Activated T-cell treated with anti-CD3 and anti-CD28 coated beads for 48 hours (primary cell): ENCODE results near the gene MRTFA.
"Not testable (repeated sequence)": the region's sequence is repeated elsewhere in the genome, so short reads cannot be mapped to it uniquely, and the experiment has no call there.

Experiments
- DNase-seq: peaks from one replicate; pipeline ENCODE4 v3.0.0-alpha.2; 2020; ENCODE audit warnings: low read depth

The MRTFA gene

DNA sequence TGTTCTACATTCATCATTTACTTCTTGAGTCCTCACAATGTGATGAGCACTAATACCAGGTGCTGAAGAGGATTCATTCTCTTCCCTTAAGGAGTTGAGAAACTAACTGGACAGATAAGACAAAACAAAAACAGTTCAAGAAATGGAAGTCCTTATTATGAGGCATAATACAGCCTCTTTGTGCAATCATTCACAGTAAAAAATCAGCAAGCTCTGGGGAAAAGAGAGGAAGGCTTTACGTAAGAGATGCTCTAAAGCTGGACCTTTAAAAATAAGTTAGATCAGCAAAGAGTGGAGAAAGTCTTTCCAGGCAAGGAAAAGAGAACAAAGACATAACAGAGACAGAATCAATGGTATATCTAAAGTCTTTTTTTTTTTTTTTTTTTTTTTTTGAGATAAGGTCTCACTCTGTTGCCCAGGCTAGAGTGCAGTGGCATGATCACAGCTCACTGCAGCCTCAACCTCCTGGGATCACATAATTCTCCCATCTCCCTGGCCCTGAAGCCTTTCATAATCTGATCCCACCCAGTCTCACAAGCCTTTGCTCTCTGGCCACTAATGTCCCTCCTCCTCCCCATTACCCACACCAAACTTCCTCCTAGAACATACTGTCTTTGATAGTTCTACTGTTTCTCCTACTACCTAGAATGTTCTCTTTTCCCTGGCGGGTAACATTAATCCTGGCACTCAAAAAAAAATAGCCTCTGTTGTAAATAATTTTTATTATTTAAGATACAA is 40.9 kb downstream of the MRTFA start:
- DNase-seq: no peak

DNA sequence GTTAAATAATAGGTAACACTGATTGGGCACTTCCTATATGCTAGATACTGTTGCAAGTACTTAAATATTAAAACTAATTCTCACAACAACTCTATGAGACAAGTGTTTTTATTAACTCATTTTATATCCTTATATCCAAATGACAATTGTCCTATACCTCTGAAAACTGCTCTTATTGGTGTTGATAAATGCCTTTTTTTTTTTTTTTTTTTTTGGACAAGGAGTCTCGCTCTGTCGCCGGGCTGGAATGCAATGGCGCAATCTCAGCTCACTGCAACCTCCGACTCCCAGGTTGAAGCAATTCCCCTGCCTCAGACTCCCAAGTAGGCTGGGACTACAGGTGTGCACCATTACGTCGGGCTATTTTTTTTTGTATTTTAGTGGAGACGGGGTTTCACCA is 41.6 kb downstream of the MRTFA start:
- DNase-seq: no peak

DNA sequence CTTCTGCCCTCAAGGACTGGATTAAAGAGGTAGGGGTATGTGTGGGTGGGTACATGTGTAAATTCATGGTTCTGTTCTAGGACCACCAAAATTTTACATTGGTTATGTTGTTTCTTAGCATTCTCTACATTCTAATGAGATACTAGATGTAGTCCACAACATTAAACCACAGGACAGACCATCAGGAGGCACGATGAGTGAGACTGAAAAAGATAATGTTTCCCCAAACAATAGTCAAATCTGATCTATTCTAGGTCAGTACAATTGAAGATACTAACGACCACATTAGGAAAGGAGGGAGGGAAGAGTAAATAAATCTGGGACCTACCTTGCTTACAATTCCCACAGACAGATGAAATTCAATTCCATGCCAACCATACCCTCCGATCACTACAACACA is 42.2 kb downstream of the MRTFA start:
- DNase-seq: no peak

DNA sequence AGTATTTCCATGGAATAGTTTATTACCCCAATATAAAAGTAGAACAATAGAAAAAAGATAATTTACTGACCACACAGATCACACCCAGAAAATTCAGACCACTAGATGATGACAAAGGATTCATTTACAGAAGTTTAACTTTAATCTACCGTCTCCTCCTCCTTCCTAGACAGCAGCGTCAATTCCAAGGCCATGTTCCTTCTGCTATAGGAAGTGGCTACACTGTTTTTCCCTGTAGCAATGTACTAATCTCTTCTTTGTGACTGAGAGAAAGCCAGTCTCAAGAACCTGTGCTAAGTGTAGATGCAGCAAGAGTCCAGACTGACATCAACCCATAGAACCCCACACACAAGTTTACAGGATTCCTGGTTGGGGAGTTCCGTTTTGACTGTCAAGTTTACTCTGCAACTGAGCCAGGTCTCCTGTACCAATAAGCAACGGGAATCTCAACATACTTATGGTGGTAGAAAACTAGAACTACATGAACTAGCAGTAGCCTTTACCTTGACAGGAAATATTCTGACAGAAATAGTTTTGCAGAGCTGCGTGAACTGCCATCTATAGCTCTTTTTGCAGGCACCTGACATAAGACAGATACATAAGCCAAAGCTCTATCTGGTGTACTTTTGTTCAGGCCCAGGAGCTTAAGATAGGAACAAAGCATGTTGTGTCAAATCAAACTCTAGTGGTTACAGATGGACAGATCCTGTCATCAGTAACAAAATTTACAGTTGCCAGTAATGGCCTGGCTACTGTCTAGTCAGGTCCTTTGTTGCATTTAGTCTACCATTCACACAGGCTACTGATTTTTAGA is 42.9 kb downstream of the MRTFA start:
- no peak for DNase-seq

DNA sequence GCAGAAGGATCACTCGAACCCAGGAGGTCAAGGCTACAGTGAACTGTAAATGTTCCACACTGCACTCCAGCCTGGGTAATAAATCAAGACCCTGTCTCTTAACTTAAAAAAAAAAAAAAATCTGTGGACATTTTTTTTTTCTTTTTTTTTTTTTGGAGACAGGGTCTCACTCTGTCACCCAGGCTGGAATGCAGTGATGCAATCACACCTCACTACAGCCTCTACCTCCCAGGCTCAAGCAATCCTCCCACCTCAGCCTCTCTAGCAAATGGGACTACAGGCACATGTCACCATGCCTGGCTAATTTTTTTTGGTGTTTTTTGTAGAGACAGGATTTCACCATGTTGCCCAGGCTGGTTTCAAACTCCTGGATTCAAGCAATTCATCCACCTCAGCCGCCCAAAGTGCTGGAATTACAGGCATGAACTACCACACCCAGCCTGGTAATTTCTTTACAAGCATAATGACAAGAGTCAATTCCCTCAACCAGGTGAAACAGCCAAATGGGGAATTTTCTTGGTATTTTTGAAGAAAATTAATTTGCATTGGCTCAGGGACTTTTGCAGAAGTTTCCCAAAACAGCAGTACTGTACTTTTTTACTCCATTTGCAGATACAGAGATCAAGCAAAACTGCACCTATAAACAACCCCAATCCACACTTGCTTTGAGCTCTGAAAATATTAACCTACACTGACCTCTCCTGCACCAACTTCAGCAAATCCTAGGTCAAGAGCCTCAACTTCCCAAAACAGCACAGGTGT is 44.0 kb downstream of the MRTFA start:
- no peak for DNase-seq

DNA sequence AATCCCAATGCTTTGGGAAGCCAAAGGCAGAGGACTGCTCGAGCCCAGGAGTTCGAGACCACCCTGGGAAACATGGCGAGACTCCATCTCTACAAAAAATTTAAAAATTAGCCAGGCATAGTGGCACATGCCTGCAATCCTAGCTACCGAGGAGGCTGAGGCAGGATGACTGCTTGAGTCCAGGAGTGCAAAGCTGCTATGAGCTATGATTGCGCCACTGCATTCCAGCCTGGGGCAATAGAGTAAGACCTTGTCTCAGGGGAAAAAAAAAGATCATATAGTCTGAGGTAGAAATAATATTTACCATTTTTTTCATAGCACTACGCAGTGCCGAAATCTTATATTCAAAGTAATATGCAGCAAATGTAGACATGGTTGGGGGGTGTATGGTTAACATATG is 47.8 kb downstream of the MRTFA start:
- DNase-seq: no peak

DNA sequence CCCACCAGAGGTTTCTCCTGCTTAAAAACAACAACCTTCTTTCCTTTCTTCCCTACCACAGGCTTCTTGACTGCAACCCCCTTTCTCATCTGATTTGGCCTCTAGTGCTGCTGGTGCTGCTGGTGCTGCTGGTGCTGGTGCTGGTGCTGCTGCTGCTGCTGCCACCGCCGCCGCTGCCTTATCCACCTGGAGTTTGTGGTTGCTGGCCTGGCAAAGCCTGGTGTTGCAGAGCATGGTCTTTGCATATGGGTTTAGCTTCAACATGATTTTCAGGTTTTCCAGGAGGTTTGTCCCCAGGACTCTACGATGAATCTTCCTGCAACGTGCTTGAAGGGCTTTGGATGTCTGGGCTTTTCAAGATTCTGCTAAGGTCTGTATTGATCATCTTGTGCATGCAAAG is 49.7 kb downstream of the MRTFA start:
- no peak for DNase-seq

DNA sequence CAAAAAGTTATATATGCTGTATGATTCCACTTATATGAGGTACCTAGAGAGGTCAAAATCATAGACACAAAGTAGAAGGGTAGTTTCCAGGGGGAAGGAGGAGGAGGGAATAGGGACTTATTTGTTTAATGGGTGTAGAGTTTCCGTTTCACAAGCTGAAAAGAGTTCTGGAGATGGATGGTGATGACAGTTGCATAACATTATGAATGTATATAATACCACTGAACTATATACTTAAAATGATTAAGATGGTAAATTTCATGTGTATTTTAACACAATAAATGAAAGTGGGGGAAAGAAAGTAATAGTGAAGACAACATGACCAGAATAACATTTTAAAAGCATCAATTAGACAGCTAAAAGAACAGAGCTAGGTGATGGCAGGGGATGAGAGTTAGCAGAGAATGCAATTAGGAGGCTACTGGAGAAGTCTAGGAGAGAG is 51.2 kb downstream of the MRTFA start:
- no peak for DNase-seq

DNA sequence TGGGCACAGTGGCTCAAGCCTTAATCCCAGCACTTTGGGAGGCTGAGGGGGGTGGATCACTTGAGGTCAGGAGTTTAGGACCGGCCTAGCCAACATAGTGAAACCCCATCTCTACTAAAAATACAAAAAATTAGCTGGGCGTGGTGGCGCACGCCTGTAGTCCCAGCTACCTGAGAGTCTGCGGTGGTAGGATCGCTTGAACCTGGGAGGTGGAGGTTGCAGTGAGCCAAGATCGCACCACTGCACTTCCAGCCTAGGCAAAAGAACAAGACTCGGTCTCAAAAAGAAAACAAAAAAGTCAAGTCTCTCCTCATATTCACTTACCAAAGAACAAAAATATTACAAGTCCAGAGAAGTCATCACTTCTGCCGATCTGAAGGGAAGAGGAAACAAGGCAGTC is 51.8 kb downstream of the MRTFA start:
- not testable (repeated sequence) for DNase-seq

DNA sequence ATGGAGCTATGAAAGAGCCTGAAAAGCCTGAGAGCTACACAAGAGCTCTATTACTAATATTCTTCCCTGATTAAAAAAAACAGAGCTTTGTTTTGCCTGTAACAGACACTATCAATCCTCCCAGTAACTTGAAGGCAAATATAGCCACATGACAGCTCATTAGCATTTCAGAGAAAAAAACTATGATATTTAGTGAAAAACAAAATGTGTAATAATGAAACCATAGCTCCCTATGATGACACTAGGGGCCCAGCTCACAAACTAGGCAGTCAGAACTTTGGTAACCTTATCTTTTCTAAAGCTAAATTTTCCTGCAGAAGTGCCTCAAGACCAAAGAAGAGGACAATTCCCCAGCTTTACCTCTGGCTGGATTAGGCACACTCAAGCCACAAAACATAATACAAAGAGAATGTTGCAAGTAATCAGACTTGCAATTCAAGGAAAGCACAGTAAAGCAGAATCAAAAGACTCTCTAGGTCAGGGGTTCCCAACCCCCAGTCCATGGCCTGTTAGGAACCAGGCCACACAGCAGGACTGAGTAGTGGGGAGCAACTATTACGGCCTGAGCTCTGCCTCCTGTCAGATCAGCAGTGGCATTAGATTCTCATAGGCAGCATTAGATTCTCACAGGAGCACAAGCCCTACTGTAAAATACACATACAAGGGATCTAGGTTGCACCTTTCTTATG is 53.3 kb downstream of the MRTFA start:
- no peak for DNase-seq

DNA sequence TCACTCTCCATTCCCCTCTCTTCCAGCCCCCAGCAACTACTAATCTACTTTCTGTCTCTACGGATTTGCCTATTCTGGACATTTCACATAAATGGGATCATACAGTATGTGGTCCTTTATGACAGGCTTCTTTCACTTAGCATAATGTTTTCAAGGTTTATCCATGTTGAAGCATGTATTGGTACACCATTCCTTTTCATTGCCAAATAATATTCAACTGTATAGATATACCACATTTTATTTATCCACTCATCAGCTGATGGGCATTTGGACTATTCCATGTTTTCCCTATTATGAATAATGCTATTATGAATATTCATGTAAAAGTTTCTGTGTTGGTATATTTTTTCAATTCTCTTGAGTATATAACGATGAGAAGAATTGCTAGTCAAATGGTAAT is 54.5 kb downstream of the MRTFA start:
- DNase-seq: no peak

DNA sequence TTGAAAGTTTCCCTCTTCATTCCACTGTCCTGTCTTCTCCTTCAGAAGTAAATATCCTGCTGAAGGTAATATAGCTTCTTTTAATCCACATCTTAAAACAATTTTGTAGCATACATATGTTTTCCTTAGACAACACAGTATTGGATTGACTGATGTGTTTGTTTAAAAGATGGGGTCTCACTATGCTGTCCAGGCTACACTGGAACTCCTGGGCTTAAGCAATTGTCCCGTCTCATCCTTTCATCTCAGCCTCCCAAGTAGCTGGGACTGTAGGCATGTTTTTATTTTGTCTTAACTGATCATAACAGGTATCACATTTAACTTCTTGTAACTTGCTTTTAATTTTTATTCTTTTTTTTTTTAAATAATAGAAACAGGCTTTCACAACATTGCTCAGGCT is 55.9 kb downstream of the MRTFA start:
- DNase-seq: no peak

DNA sequence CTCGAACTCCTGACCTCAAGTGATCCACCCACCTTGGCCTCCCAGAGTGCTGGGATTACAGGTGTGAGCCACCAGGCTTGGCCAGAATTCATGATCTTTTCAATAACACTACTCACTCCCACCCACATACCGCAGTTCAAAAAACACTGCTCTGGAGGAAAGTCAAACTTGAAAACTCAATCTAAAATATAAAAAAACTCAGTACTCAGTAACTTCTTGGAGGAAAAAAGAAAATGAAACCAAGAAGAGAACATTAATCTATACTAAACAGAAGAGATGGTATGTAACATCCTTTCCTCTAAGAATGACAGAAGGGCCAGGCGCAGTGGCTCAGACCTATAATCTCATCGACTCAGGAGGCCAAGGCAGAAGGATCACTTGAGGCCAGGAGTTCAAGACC is 58.3 kb downstream of the MRTFA start:
- DNase-seq: peak; percentile 18

DNA sequence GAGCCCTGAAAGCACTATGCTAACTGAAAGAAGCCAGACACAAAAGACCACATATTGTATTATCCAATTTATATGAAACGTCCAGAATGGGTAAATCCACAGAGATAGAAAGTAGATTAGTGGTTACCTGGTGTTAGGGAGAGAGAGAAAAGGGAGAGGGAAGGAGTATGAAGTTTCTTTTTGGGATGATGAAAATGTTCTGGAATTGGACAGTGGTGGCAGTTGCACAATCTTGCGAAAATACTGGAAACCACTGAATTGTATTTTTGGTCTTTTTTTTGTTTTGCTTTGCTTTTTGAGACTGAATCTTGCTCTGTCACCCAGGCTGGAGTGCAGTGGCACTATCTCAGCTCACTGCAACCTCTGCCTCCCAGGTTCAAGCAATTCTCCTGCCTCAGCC is 63.5 kb downstream of the MRTFA start:
- no peak for DNase-seq

DNA sequence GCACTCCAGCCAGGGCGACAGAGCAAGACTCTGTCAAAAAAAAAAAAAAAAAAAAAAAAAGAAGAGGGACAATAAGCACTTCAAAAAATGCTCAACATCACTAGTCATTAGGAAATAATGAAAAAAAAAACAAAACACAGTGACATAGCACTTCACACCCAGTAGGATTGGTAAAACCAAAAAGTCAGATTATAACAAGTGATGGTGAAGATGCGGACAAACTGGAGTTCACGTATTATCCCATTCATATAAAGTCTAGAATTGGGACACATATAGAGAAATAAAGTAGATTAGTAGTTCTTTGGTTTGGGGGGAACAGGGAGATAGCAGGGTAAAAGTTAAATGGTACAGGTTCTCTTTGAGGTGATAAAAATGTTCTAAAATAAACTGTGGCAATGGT is 64.6 kb downstream of the MRTFA start:
- DNase-seq: no peak

DNA sequence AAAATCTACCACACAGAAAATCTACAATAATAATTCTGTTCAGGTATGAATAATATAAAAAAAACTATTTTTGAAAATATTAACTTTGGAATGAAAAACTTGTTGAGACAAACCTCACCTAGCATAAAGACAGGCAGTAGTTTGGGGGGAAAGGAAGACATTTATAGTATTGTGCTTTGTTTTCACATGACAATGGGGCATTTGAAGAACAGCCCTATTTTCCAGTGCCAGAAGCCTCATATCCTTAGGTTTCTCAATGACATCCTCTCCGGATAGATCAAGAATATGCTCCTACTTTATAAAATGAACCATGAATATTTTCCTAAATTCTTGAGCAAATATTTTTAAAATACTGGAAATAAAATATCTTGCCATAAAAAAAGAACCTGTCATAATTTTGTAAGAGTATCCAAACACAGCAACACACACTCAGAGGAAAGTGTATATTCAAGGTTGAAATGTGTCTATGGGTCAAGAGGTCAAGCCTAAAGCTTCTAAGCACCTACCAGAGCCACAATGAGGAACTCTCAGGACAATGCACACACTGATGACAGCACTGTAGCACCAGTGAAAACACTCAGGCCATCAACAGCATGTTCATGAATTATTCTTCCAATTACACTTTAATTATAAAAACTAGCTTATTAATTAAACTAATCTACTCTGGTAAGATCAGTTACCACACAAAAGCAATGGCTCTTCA is 68.7 kb downstream of the MRTFA start:
- DNase-seq: no peak

DNA sequence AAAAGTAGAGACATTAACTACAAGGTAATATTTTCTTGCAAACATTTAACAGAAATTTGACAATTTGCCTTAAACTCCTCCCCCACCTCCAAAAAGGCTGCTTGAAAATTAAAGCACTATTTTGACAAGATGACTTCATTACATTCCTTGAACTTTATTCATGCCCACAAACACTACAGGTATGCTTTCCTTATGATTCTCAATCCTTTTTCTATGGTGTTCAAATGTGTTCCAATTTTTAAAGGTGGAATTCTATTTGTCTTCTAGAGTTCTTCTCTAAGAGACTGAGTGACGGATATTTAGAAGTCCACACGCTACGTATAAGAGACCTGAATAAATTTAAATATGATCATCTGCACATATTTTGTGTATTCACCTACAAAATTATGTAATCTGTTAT is 69.4 kb downstream of the MRTFA start:
- DNase-seq: no peak

DNA sequence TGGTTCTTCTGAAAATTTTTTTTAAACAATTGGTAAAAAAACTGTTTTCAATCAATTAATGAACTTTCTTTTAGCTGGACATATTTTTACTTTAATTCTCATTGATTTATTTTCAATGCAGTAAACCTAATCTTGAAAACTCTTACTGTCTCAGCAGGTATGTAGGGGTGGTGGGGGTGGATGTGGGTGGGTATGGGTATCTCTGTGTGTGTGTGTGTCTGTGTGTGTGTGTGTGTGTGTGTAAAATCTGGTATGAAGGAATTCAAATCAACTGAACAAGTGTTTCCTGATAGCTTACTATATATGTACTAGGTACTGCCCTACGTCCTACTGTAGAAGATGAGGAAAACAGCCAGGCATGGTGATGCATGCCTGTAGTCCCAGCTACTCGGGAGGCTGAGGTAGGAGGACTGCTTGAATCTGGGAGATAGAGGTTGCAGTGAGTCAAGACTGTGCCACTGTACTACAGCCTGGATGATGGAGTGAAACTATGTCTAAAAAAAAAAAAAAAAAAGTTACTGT is 75.5 kb downstream of the MRTFA start:
- no peak for DNase-seq

DNA sequence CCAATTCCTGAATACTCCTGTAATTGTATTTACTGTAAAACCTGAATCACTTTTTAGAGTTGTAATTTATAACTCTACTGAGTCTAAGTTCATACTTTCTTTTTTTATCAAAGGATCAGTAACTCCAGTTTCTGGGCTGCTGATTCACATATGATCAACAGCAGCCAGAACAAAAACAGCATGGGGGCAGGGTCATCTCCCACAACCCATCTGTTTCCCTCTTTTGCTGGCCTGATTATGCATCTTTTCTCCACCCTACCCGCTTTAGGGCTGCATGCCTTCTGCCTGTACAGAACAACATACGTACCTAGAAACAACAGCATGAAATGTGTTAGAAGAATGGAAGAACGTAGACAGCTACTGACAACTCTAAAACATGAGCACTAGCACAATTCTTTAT is 76.0 kb downstream of the MRTFA start:
- no peak for DNase-seq

DNA sequence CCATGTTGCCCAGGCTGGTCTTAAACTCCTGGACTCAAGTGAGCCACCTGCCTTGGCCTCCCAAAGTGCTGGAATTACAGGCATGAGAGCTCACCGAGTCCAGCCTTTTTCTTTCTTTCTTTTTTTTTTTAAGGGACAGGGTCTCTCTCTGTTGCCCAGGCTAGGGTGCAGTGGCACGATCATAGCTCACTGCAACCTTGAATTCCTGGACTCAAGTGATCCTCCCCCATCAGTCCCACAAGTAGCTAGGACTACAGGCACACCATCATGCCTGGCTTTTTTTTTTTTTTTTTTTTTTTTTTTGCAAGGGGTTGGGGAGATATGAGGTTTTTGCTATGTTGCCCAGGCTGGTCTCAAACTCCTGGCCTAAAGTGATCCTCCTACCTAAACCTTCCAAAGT is 78.5 kb downstream of the MRTFA start:
- no peak for DNase-seq

DNA sequence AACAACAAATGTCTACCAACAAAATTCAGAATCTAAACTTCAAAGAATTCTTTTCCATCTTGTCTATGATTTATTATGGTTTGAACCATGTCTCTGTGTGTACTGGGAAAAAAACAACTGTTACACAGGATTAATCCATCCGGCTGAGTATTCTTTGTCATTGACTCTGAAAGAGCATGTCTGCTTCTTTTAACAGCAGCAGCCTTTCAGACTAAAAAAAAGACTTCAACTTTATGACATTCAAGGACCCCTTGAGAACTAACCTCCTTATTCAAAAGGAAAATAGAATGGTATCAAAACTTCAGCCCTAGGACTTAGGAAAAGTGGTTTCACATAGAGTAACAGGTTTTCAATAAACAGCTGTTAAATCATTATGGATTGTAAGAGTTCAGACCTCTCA is 79.9 kb downstream of the MRTFA start:
- DNase-seq: no peak
